HEK293 (cell line): ENCODE results near the gene LDLRAD4.

Experiments
- PATZ1 ChIP-seq: fragments of 450-650 bp; formaldehyde crosslinking; IDR thresholded peaks from 2 replicates; pipeline ENCODE4 v1.5.1; 2016; ENCODE audit warnings: missing biosample characterization, missing genetic modification characterization
- SP2 ChIP-seq: fragments of 450-650 bp; formaldehyde crosslinking; IDR thresholded peaks from 2 replicates; pipeline ENCODE4 v1.5.1; 2016; ENCODE audit warnings: missing biosample characterization, missing genetic modification characterization
- YY1 ChIP-seq: fragments of 450-650 bp; formaldehyde crosslinking; IDR thresholded peaks from 2 replicates; pipeline ENCODE4 v1.5.1; 2018; ENCODE audit warnings: missing biosample characterization, missing genetic modification characterization
- ZBTB10 ChIP-seq: fragments of 450-650 bp; formaldehyde crosslinking; IDR thresholded peaks from 2 replicates; pipeline ENCODE4 v1.5.1; 2016; ENCODE audit warnings: missing biosample characterization, missing genetic modification characterization
- ZNF24 ChIP-seq: fragments of 450-650 bp; formaldehyde crosslinking; IDR thresholded peaks from 2 replicates; pipeline ENCODE4 v1.5.1; 2016; ENCODE audit warnings: missing biosample characterization, missing genetic modification characterization
- ZNF404 ChIP-seq: fragments of 450-650 bp; formaldehyde crosslinking; IDR thresholded peaks from 2 replicates; pipeline ENCODE4 v1.5.1; 2017; ENCODE audit warnings: missing biosample characterization, missing genetic modification characterization
- ZNF558 ChIP-seq: fragments of 450-650 bp; formaldehyde crosslinking; IDR thresholded peaks from 2 replicates; pipeline ENCODE4 v1.5.1; 2016; ENCODE audit warnings: missing biosample characterization, missing genetic modification characterization
- ZNF561 ChIP-seq: fragments of 450-650 bp; IDR thresholded peaks from 2 replicates; pipeline ENCODE4 v1.5.1; 2018; ENCODE audit warnings: missing biosample characterization, missing genetic modification characterization, borderline replicate concordance
- TF ChIP-seq, protein P1 (sequence below): fragments of 450-650 bp; formaldehyde crosslinking; IDR thresholded peaks from 2 replicates; pipeline ENCODE4 v1.5.1; 2017; ENCODE audit warnings: missing biosample characterization, missing genetic modification characterization
- TF ChIP-seq, protein P2 (sequence below): fragments of 450-650 bp; formaldehyde crosslinking; IDR thresholded peaks from 2 replicates; pipeline ENCODE4 v1.5.1; 2016; ENCODE audit warnings: missing biosample characterization, missing genetic modification characterization
- TF ChIP-seq, protein P3 (sequence below): IDR thresholded peaks from 2 replicates; pipeline ENCODE4 v1.6.1; 2011; ENCODE audit warnings: mild to moderate bottlenecking, low read depth, low read length, borderline replicate concordance
- TF ChIP-seq, protein P4 (sequence below): fragments of 450-650 bp; formaldehyde crosslinking; IDR thresholded peaks from 2 replicates; pipeline ENCODE4 v1.5.1; 2016; ENCODE audit warnings: missing biosample characterization, missing genetic modification characterization

- TF ChIP-seq PATZ1 (tag by site-specific recombination) (no peak), ZNF561 (no peak), ZNF404 (tag by site-specific recombination) (no peak), SP2 (tag by site-specific recombination) (no peak), YY1 (tag by site-specific recombination) (no peak), ZNF558 (tag by site-specific recombination) (no peak), ZNF24 (tag by site-specific recombination) (no peak), ZBTB10 (no peak)
- TF ChIP-seq, protein P1, sequence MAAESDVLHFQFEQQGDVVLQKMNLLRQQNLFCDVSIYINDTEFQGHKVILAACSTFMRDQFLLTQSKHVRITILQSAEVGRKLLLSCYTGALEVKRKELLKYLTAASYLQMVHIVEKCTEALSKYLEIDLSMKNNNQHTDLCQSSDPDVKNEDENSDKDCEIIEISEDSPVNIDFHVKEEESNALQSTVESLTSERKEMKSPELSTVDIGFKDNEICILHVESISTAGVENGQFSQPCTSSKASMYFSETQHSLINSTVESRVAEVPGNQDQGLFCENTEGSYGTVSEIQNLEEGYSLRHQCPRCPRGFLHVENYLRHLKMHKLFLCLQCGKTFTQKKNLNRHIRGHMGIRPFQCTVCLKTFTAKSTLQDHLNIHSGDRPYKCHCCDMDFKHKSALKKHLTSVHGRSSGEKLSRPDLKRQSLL = no peak
- TF ChIP-seq, protein P2, sequence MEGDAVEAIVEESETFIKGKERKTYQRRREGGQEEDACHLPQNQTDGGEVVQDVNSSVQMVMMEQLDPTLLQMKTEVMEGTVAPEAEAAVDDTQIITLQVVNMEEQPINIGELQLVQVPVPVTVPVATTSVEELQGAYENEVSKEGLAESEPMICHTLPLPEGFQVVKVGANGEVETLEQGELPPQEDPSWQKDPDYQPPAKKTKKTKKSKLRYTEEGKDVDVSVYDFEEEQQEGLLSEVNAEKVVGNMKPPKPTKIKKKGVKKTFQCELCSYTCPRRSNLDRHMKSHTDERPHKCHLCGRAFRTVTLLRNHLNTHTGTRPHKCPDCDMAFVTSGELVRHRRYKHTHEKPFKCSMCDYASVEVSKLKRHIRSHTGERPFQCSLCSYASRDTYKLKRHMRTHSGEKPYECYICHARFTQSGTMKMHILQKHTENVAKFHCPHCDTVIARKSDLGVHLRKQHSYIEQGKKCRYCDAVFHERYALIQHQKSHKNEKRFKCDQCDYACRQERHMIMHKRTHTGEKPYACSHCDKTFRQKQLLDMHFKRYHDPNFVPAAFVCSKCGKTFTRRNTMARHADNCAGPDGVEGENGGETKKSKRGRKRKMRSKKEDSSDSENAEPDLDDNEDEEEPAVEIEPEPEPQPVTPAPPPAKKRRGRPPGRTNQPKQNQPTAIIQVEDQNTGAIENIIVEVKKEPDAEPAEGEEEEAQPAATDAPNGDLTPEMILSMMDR (tag by site-specific recombination) = no peak
- TF ChIP-seq, protein P3, sequence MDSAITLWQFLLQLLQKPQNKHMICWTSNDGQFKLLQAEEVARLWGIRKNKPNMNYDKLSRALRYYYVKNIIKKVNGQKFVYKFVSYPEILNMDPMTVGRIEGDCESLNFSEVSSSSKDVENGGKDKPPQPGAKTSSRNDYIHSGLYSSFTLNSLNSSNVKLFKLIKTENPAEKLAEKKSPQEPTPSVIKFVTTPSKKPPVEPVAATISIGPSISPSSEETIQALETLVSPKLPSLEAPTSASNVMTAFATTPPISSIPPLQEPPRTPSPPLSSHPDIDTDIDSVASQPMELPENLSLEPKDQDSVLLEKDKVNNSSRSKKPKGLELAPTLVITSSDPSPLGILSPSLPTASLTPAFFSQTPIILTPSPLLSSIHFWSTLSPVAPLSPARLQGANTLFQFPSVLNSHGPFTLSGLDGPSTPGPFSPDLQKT = no peak
- TF ChIP-seq, protein P4, sequence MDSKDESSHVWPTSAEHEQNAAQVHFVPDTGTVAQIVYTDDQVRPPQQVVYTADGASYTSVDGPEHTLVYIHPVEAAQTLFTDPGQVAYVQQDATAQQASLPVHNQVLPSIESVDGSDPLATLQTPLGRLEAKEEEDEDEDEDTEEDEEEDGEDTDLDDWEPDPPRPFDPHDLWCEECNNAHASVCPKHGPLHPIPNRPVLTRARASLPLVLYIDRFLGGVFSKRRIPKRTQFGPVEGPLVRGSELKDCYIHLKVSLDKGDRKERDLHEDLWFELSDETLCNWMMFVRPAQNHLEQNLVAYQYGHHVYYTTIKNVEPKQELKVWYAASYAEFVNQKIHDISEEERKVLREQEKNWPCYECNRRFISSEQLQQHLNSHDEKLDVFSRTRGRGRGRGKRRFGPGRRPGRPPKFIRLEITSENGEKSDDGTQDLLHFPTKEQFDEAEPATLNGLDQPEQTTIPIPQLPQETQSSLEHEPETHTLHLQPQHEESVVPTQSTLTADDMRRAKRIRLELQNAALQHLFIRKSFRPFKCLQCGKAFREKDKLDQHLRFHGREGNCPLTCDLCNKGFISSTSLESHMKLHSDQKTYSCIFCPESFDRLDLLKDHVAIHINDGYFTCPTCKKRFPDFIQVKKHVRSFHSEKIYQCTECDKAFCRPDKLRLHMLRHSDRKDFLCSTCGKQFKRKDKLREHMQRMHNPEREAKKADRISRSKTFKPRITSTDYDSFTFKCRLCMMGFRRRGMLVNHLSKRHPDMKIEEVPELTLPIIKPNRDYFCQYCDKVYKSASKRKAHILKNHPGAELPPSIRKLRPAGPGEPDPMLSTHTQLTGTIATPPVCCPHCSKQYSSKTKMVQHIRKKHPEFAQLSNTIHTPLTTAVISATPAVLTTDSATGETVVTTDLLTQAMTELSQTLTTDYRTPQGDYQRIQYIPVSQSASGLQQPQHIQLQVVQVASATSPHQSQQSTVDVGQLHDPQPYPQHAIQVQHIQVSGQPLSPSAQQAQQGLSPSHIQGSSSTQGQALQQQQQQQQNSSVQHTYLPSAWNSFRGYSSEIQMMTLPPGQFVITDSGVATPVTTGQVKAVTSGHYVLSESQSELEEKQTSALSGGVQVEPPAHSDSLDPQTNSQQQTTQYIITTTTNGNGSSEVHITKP (tag by site-specific recombination) = no peak
Observed at GRCh38 chr18:13500869-13501542, 282.4 kb downstream of the LDLRAD4 start.
